HepG2 (cell line): Measurements from ENCODE around the gene HSPA5.
A peak's percentile ranks its signal among the peaks of the same experiment; 100 is the strongest.

Experiments
- ATF7 ChIP-seq, 2 experiments: fragments of 450-650 bp in 1 of 2; sonication (generic) in 1 of 2; formaldehyde crosslinking in 1 of 2; IDR thresholded peaks; 2 replicates each; pipeline versions ENCODE4 v1.4.0 to v1.6.1; 2016 to 2020; ENCODE audit warnings: antibody characterized with exemption in 1 of 2, mild to moderate bottlenecking in 1 of 2, missing genetic modification reagents in 1 of 2
- BCL6 ChIP-seq: IDR thresholded peaks from 2 replicates; pipeline ENCODE4 v1.6.1; 2016; ENCODE audit warnings: missing genetic modification reagents, missing compliant biosample characterization
- CHD2 ChIP-seq: IDR thresholded peaks from 2 replicates; pipeline ENCODE4 v1.6.1; 2011; ENCODE audit warnings: low read depth, low read length, improper control_type of control experiment
- GABPB1 ChIP-seq: IDR thresholded peaks from 2 replicates; pipeline ENCODE4 v1.6.1; 2016; ENCODE audit warnings: mild to moderate bottlenecking, missing genetic modification reagents, moderate library complexity, missing compliant biosample characterization
- KDM4B ChIP-seq: sonication (generic); formaldehyde crosslinking; IDR thresholded peaks from 2 replicates; pipeline ENCODE4 v1.4.0; 2020; ENCODE audit warnings: missing genetic modification reagents
- RAD21 ChIP-seq: fragments of 450-650 bp; formaldehyde crosslinking; IDR thresholded peaks from 2 replicates; pipeline ENCODE4 v1.5.0; 2020; ENCODE audit warnings: mild to moderate bottlenecking
- SALL1 ChIP-seq: sonication (generic); formaldehyde crosslinking; IDR thresholded peaks from 2 replicates; pipeline ENCODE4 v1.8.0; 2022; ENCODE audit warnings: mild to moderate bottlenecking, missing genetic modification reagents
- ZNF124 ChIP-seq: sonication (generic); formaldehyde crosslinking; IDR thresholded peaks from 2 replicates; pipeline ENCODE4 v1.4.0; 2020; ENCODE audit warnings: missing genetic modification reagents
- ZNF737 ChIP-seq: sonication (generic); formaldehyde crosslinking; IDR thresholded peaks from 2 replicates; pipeline ENCODE4 v1.5.0; 2020; ENCODE audit warnings: missing genetic modification reagents, mild to moderate bottlenecking, borderline replicate concordance
- TF ChIP-seq, protein P1 (sequence below): sonication (generic); formaldehyde crosslinking; IDR thresholded peaks from 2 replicates; pipeline ENCODE4 v1.4.0; 2020; ENCODE audit warnings: missing genetic modification reagents

DNA sequence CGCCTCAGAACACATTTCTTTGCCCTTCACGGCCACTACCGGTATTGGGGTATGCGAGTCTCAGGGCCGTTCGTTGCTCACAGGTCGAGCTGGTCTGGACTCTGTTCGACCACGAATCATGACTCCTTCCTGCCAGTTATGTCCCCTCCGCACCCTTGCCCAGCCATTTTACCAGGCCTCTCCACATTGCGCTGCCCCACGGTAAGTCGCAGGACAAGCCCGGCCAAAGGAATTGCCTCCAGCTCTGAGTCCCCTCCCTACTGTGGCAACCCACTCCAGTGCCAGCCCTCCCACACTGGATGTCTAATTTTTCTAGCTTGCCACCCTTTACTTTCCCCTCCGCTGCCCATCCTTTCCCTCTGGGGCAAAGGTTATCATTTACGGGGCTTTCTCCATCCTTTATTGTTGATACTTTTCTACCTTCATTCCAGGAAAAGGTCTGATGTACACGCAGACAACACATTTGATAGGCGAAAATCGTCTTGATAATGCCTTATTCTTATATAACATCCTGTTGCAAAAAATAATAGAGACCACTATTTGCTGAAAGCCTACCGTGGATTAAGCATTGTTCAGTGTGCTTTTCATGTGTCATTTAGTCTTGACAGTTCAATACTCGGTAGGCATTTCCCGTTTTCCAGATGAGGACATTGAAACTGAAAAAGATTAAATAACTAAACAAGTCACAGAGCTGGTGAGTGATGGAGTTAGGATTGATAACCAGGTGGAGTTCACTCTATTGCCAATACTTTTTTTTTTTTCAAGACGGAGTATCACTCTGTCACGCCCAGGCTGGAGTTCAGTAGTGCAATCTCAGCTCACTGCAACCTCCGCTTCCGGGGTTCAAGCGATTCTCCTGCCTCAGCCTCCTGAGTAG is 958 bp upstream of the HSPA5 start:
- TF ChIP-seq CHD2 (no peak), ATF7 (IDR thresholded peaks at IDR 0.05) (no peak), ATF7 (CRISPR knock-in tag; IDR thresholded peaks at IDR 0.05) (no peak), GABPB1 (no peak), RAD21 (0 out of 2 replicates have a peak, but pooled peaks have one; percentile 25), BCL6 (no peak), KDM4B (CRISPR knock-in tag) (no peak), ZNF124 (no peak), SALL1 (peak; percentile 62), ZNF737 (CRISPR knock-in tag) (no peak)
- TF ChIP-seq, protein P1, sequence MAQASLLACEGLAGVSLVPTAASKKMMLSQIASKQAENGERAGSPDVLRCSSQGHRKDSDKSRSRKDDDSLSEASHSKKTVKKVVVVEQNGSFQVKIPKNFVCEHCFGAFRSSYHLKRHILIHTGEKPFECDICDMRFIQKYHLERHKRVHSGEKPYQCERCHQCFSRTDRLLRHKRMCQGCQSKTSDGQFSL (CRISPR knock-in tag): no peak
